GM18858 (cell line): ENCODE data around the gene FSTL5.
"Not testable (repeated sequence)": the region's sequence is repeated elsewhere in the genome, so short reads cannot be mapped to it uniquely, and the experiment has no call there.

Experiments used
- ATAC-seq: cut with Tn5 transposase; IDR thresholded peaks from one replicate; pipeline ENCODE4 v1.9.1; 2021; ENCODE audit not compliant: unreplicated experiment

FSTL5 gene

DNA sequence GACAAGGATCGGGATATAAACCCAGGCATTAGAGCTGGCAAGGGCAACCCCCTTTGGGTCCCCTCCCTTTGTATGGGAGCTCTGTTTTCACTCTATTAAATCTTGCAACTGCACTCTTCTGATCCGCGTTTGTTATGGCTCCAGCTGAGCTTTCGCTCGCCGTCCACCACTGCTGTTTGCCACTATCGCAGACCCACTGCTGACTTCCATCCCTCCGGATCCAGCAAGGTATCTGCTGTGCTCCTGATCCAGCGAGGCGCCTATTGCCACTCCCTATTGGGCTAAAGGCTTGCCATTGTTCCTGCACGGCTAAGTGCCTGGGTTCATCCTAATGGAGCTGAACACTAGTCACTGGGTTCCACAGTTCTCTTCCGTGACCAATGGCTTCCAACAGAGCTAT, 59.9 kb downstream of the FSTL5 start:
- not testable (repeated sequence) for ATAC-seq

DNA sequence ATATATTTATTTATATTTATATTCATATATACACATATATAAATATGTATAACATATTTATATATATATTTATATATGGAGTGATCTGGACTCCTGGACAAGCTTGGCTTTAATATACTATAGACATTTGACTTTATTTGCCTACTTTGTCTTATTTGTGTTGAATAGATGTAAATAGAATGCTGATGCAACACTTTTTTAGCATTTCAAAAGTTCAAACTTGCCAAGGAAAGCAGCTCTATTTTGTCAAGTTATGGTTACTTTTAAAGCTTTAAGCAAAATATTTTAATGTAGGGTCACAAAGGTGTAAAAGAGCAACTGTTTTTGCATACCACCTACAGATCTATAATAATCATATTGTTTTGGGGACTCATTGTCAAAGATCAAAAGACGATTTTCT, 61.1 kb downstream of the FSTL5 start:
- no peak for ATAC-seq

DNA sequence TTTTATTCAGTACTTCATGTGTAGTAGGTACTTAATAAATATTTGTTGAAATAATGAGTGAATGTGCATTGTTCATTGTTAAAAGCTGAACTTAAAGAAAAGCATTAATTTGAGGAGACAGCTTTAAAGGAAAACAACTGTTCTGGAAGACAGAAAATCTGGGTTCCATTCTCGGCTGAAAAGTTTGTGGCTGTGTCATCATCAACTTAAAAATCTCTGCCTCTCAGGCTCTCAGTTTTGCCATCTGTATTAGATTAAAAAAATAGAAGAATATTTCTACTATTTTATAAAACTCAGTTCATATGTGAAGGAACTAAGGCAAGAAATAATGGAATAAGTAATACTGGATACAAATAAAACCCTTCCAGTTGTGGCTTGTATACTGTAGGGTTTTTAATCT, 62.5 kb downstream of the FSTL5 start:
- ATAC-seq: no peak

DNA sequence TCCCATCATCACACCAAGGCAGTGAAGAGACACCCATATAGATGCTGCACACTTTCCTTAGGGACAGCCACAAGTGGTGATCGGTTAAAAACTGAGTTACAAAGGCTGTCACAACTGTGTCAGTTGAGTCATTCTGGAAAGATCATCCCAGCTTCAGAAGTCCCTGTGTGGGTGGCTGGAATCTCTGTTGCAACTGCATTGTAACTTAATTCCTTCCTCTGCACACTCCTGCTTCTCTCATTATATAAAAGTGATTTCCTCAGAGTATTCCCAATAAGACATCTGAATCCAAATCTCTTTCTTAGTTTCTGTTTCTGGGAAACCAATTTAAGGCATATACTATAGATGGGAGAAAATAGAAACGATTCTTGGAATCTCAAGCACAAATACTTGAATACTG, 88.1 kb downstream of the FSTL5 start:
- ATAC-seq: no peak

DNA sequence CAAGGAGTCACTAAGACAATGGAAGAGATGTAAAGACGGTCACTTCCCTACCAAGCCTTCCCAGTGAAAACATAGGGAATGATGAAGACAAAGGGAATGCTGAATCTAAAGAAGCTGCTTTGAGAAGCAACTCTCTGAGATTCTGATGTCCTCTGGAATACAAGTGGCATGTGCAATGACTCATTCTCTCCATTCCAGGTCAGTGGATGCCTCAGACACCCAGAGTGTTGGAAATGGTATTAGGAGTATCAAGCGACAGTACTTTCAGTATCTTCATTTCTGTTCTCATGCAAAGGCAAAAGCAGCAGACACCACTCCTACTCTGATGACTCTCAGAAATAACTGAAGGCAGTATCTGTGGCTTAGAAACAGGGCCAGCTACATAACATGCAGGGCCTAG, 102.6 kb downstream of the FSTL5 start:
- ATAC-seq: no peak

DNA sequence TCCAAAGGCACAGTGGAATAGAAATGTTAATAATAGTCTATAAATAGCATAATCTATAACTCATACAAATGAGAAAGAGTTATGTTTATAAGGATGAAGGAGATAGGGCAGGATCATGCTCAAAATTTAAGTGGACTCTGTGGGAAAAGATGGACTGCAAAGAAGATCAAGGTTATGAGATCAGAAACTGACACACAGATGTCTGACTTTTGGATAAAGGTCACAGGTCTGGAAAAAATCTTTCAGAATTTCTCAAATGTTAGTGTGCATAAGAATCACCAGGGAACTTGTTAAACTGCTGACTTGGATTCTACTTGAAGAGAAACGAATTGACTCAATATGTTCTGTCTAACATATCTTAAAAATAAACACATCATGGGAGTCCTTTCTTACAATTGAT, 104.1 kb downstream of the FSTL5 start:
- no peak for ATAC-seq

DNA sequence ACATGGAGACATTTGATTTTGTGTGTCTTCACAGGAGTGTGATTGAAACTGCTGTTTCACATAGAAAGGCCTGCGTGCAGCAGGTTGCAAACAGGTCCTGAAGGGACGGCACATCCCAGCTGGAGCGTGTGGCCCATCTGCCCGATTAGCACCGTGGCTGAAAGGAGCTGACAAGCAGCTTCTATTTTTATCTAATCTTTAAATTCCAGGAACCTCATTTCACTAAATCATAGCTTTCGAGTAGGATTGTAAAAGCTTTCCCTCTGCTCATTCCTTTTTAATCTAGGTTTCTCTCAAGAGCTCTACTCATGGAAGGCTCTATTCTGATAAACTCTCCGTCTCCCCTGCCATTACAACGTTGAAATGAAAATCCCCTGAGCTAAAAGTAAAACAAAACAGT, 106.8 kb downstream of the FSTL5 start:
- no peak for ATAC-seq

DNA sequence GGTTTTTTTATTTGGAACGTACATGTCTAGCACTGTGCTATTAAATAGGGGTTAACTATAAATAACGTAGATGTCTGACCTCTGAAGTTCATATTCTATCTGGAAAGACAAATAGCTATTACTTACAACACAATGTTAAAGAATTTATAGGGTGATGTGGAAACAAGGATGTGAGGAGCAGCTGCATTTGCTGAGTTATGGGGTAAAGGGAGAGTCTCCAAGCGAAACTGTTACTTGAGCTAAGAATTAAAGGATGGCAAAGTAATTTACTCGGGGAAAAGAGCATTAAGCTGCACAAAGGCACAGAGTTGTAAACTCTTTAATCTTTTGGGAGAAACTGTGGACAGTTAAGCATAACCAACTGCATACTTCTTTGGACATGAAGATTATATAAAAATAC, 117.7 kb downstream of the FSTL5 start:
- ATAC-seq: no peak

DNA sequence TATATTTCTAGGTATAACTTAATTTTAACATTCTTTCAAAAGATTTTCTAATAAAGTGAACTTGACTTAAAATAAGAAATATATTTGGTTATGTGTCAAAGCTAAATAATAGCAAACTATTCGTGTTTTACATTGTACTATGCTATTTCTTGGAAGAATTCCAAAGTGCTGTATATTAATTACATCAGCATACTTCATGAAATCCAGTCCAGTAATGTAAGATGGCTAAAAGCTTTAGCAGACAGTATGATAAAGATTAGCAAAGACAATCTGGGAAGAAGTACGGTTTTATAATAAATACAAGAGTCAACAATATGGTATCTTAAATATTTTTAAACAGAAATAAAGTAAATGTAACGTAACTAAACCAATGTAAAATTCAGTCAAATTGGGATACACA, 125.7 kb downstream of the FSTL5 start:
- ATAC-seq: no peak

DNA sequence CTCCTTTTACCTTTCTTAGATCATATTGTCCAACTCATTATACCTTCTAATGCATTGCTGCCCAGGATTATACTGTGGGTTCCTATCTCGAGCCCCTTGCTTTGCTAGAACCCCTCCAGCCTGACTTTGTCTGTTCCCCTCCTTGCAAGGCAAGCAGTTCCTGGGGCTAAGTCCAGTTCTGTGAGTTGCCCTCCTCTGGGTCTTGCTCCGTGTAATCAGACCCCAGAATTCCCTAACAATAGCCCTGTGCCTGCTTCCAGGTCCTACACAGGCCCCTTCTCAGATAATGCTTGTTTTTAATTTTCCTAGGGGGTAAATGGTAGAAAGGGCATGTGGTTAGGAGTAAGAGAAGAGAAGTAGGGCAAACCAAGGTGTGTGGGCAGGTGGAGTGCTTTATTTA, 145.9 kb downstream of the FSTL5 start:
- ATAC-seq: no peak

DNA sequence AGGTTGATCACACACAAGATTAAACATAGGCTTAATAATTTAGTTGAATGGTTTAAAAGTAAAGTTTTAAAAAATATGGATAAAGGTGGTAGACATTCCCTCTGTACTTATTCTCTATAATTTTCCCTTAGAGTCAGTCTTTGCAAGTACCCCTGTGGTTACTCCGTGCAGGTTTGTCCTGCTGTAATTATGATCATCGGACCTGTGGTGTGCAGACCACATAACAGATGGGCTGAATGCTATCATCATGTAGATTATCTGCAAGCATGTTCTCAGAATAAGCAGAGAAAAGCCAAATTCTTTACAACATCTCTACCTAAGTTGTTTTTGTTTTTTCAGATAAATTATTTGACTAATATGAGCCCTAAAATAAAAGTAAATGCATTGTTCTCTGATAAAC, 146.8 kb downstream of the FSTL5 start:
- ATAC-seq: no peak

DNA sequence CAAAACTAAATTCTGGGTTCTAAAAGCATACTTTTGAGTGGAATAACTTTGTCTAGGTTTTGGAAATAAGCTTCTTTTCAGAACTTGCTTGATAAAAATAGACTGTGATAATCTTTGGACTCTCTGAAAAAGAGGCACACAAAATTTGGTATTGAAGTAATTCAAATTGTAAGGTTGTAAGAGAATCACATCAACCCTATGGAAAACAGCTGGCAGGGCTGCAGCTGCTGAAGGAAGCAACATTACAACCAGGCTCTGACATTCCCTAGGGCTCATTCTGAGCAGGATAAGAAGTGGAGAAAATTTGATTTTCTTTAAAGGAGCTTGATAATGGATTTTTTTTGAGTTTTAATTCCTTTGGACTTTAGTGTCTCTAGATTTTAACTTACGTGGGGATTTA, 147.6 kb downstream of the FSTL5 start:
- no peak for ATAC-seq

DNA sequence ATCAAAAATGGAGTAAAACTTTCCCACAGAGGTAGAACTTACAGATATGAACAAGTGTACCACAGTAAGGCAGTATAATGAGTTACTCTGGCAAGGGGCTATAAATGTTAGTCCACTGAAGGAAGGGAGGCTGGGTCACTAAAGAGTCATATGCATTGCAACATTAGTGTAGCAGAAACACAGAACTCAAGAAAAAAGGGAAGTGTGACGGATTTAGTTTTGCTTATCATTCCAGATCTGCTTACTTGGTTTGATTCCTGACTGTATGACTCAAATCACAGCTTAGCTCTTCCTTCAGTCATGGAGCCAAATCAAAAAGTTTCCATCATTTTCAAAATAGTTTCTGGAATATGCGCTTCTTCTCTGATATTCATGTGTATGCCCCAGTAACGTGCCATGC, 148.7 kb downstream of the FSTL5 start:
- no peak for ATAC-seq

DNA sequence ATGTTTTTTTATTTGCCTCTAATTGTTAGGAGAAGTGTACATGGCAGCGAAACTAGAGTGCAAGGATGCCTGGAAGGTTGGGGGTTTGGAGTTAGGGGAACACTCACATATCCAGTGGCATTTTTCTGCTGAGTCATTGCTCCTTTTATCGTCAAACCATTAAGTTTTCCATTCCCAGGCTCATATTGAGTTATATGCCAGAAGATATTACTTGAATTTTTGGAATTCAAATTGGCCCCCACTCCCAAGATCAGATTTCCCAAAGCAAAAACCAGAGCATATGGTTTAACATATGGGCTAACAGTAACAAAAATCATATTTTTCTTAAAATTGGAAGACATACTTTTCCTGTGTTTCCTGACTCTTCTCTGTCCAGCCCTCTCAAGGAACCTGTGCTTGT, 152.7 kb downstream of the FSTL5 start:
- ATAC-seq: no peak

DNA sequence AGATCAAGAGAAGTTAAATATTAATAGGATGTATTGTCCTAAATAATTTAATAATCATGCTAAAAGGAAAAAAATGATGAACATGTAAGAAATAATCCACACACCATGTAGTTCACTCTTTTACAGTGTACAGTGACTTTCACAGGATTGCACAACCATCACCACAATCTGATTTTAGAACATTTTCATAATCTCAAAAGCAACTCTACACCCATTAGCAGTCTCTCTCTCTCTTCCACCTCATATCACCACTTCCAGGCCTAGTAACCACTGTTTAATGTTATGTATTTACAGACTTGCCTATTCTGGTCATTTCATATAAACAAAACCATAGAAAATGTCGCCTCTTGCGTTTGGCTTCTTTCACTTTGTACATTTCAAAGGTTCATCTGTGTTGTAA, 153.4 kb downstream of the FSTL5 start:
- ATAC-seq: no peak

DNA sequence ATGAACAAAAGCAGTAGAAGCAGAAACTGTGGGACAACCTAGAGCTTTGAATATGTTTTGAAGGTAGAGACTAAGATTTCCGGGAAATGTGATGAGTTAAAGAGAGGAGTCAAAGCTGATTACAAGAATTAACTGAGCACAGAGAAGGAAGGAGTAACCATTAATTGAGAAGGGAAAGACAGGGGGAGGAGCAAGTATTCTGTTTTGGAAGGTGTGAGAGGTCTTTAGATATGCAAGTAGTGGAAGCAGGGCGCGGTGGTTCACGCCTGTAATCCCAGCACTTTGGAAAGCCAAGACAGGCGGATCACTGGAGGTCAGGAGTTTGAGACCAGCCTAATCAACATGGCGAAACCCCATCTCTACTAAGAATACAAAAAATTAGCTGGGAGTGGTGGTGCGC, 171.5 kb downstream of the FSTL5 start:
- no peak for ATAC-seq

DNA sequence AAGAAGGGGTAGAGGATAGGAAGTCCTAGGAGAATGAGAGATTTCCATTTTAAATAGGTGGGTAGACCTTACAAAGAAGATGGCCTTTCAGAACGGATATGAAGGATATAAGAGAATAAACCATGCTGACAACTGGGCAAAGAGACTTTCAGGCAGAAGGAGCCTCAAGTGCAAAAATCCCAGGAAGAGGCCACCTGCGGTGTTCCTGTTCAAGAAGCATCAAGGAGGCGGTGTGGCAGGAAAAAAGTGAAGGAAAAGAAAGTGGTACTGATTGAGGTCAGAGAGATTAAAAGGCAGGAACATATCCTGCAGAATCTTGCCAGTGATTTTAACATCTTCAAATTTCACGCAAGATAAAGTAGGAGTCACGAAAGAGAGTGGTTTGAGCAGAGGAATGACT, 172.0 kb downstream of the FSTL5 start:
- no peak for ATAC-seq

DNA sequence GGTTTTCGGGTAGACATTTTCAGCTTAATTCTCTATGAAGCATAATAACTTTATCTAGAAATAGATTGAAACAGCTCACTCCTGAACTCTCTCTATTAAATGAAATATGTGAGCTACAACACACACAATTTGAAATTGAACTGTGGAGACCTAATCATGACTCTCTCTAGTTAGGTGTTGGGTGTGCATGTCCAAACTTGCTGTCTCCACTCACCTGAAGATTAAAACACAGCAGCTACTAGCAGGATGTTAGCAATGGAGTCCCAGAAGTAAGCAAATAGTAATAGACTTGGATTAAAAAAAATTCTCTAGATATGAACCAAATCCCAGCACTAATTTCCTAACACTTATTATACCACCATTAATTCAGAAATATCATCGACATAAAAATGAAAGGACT, 173.1 kb downstream of the FSTL5 start:
- no peak for ATAC-seq

DNA sequence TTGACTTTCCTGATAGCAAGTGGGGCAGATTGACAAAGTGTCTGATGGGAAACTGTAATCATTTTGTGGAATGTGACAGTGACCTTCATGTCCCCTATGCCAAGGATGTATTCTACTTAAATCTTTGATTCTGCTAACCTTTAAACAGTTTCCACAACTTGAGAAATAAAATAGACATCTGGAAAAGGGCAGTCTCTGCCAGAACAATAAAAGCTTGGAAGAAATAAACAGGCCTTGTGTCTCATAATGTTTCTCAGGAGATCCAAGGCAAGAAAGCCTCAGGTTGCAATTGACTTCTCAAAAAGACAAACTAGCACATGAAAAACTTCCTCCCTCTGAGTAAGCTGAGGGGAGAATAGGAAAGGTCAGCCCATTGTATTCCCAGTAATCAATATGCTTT, 174.9 kb downstream of the FSTL5 start:
- no peak for ATAC-seq

DNA sequence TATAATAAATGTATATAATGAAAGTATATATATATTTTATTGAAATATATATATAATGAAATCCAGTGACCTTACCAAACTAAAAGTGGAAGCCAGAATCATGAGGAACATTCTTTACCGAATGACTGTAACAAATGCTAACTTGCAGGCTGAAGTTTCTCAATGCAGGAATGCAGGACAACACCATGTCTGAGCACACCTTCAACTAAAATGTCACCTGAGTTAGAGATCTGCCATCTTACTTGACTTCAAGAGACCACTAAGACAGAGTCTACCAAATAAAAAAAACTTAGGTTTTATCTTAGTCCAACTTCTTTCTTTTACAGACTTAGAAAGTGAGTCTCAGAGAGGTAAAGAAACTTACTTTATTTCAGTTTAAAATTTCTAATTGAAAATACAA, 176.2 kb downstream of the FSTL5 start:
- no peak for ATAC-seq

DNA sequence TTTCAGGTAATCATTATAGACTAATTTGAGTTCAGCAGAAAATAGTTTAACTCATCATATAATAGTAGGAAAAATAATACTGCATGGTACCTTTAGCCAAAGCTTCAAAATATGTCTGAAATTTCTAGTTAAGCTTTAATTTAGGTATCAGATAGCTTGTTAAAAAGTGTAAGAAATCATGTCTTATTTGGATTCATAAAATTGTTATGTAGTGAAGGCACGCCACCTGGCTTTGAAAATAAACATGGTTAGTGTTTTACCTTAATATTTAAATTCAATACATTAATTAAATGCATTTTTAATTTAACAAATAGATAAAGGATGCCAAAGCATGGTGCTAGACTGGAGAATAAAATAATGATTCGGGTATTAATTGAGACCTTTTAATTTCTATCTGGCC, 211.4 kb downstream of the FSTL5 start:
- ATAC-seq: no peak

DNA sequence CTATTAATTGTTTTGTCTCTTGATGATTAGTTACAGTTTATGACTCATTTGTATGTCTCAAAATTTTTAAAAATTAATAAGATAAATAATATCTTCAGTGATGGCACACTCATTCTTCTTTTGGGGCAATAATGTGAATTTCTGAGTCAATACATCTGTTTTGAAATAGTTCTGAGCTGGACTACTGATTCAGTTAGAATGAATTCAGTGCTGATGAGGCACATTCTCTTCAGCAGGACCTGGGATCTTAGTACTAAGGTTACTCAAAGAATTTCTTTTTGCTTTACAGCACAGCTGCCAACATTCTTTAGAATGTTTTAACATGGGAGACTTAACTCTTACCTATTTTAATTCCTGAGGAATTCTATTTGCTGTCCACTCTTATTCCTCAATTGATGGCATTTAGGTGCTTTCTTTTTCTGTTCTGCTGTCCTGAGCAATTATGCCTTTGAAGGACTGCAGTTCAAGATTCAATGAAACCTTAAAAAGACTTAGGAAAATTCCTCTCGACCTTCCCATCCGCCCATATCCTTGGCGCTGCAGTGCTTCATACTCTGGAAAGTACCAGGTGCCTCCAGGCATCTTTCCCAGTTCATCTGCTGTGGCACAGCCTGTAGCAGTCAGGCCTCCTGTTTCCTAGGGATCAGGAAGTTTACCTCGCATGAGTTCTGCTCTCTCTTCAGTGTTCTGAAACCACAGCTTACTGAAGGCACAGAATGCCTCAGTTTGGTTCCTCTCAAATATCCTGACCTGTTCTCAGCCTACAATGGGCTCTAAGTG, 213.7 kb downstream of the FSTL5 start:
- no peak for ATAC-seq

DNA sequence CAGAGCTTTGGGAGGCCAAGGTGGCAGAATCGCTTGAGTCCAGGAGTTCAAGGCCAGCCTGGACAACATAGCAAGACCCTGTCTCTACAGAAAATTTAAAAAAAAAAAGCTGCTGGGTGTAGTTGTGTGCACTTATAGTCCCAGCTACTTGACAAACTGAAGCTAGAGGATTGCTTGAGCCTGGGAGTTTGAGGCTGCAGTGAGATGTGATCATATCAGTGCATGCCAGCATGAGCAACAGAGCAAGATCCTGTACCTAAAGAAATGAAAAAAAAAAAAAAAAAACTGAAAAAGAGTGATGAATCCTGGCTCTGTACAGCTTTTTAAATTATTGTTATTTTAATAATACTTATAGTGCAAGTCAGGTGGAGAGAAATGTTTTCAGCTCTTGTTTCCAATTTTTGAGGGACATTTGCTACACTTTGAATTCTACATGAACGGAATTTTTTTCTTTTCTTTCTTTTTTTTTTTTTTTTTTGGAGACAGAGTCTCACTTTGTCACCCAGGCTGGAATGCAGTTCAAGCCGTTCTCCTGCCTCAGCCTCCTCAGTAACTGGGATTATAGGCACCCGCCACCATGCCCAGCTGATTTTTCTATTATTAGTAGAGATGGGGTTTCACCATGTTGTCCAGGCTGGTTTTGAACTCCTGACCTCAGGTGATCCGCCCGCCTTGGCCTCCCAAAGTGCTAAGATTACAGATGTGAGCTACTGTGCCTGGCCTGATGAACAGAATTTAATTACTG, 215.6 kb downstream of the FSTL5 start:
- ATAC-seq: no peak
